H1 (cell line): Measurements from ENCODE around the gene SMG9. TPM values are rescaled to one million over a fixed set of nuclear protein-coding genes. Genes with fewer than 3 reads are reported as not detected.

ENCODE experiments used
- CTCF ChIA-PET: fragments of 300-600 bp; sonication (Branson Sonifier 250); formaldehyde crosslinking; loops from one replicate; lab custom pipeline; 2021; ENCODE audit not compliant: partially characterized antibody; lab: Charles Lee
- POLR2A ChIA-PET: fragments of 300-600 bp; sonication (Branson Sonifier 250); formaldehyde crosslinking; loops from one replicate; lab custom pipeline; 2021; ENCODE audit warnings: inconsistent platforms; ENCODE audit not compliant: partially characterized antibody; lab: Charles Lee
- DNase-seq, 2 experiments: peaks; one replicate each; pipeline versions ENCODE4 v3.0.0 to v3.0.0-alpha.2; 2010 to 2022; ENCODE audit warnings: low spot score in 2 of 2, low read depth in 1 of 2, mixed read lengths in 1 of 2
- FAIRE-seq: peaks from 2 replicates; lab custom pipeline; 2011; peaks lifted over from hg19 to GRCh38; lab: Jason Lieb, UNC
- H2AFZ ChIP-seq: 2 replicates; pipeline ENCODE4 v1.8.1; 2012; ENCODE audit warnings: low read length, inconsistent platforms
- H2AK5ac ChIP-seq: 2 replicates; pipeline ENCODE4 v1.6.1; 2013; ENCODE audit warnings: low read depth, low read length
- H2BK120ac ChIP-seq: replicated peaks from 2 replicates; pipeline ENCODE3; 2013; ENCODE audit warnings: low read depth, low read length, inconsistent platforms
- H2BK12ac ChIP-seq: 2 replicates; pipeline ENCODE4 v1.6.1; 2013; ENCODE audit warnings: low read depth, low read length
- H2BK15ac ChIP-seq: 2 replicates; pipeline ENCODE4 v1.6.1; 2013; ENCODE audit warnings: low read length
- H2BK20ac ChIP-seq: 2 replicates; pipeline ENCODE4 v1.6.1; 2013; ENCODE audit warnings: low read length
- H2BK5ac ChIP-seq: 2 replicates; pipeline ENCODE4 v1.6.1; 2013; ENCODE audit warnings: low read depth, low read length
- H3K14ac ChIP-seq: 2 replicates; pipeline ENCODE4 v1.6.1; 2013; ENCODE audit warnings: inconsistent platforms; ENCODE audit not compliant: insufficient read length
- H3K18ac ChIP-seq: 2 replicates; pipeline ENCODE4 v1.6.1; 2013; ENCODE audit warnings: low read length; ENCODE audit errors: extremely low read depth
- H3K23ac ChIP-seq: 2 replicates; pipeline ENCODE4 v1.6.1; 2013; ENCODE audit warnings: inconsistent platforms; ENCODE audit not compliant: insufficient read length
- H3K23me2 ChIP-seq: 2 replicates; pipeline ENCODE4 v1.6.1; 2013; ENCODE audit warnings: low read depth, low read length
- H3K27ac ChIP-seq: 2 replicates; pipeline ENCODE4 v1.6.1; 2011; ENCODE audit warnings: low read depth, low read length, inconsistent platforms
- H3K27me3 ChIP-seq, 4 experiments: replicated peaks in 1 of 4; 1 replicate in 1 of 4; 2 replicates in 3 of 4; pipeline versions ENCODE4 v1.6.1 to v1.8.1; 2011 to 2013; ENCODE audit warnings: low read length in 3 of 4, mild to moderate bottlenecking in 3 of 4, inconsistent platforms in 2 of 4, mixed read lengths in 2 of 4, moderate library complexity in 1 of 4; ENCODE audit not compliant: control insufficient read depth in 3 of 4, insufficient read depth in 3 of 4; ENCODE audit errors: extremely low read depth in 1 of 4
- H3K36me3 ChIP-seq, 4 experiments: 2 replicates each; pipeline versions ENCODE4 v1.6.1 to v1.8.1; 2011 to 2013; ENCODE audit warnings: mild to moderate bottlenecking in 4 of 4, low read length in 3 of 4, moderate library complexity in 2 of 4, control low read depth in 1 of 4, inconsistent platforms in 1 of 4; ENCODE audit not compliant: insufficient read depth in 4 of 4, control insufficient read depth in 2 of 4
- H3K4ac ChIP-seq: replicated peaks from 2 replicates; pipeline ENCODE3; 2013; ENCODE audit warnings: low read length, low read depth, mixed read lengths, inconsistent platforms; ENCODE audit not compliant: insufficient read length
- H3K4me1 ChIP-seq, 4 experiments: replicated peaks in 1 of 4; 1 replicate in 1 of 4; 2 replicates in 3 of 4; pipeline versions ENCODE4 v1.6.1 to v1.8.1; 2011 to 2013; ENCODE audit warnings: low read length in 3 of 4, inconsistent platforms in 2 of 4, mixed read lengths in 1 of 4; ENCODE audit not compliant: insufficient read depth in 4 of 4, control insufficient read depth in 3 of 4
- H3K4me2 ChIP-seq, 2 experiments: 2 replicates each; pipeline versions ENCODE4 v1.6.1 to v1.8.1; 2011 to 2013; ENCODE audit warnings: low read depth in 2 of 2, low read length in 2 of 2, control low read depth in 1 of 2, inconsistent platforms in 1 of 2, mild to moderate bottlenecking in 1 of 2; ENCODE audit not compliant: insufficient read depth in 1 of 2
- H3K4me3 ChIP-seq, 4 experiments: fragments of 200-600, 300-600 bp in 1 of 4; sonication (generic), shearing (Covaris generic), sonication (Bioruptor Twin) in 1 of 4; 2 replicates each; pipeline versions ENCODE4 v1.5.1 to v1.8.1; 2011 to 2016; ENCODE audit warnings: low read length in 4 of 4, low read depth in 3 of 4, control low read depth in 2 of 4, inconsistent platforms in 2 of 4, mild to moderate bottlenecking in 2 of 4, mixed read lengths in 1 of 4, moderate library complexity in 1 of 4; ENCODE audit not compliant: insufficient read depth in 2 of 4; ENCODE audit errors: extremely low read depth in 1 of 4
- H3K56ac ChIP-seq: replicated peaks from 2 replicates; pipeline ENCODE3; 2013; ENCODE audit warnings: low read depth, mild to moderate bottlenecking, mixed read lengths, low read length, inconsistent platforms; ENCODE audit not compliant: insufficient read length
- H3K79me1 ChIP-seq: 2 replicates; pipeline ENCODE4 v1.6.1; 2013; ENCODE audit warnings: low read depth, low read length, control low read depth
- H3K79me2 ChIP-seq, 2 experiments: 2 replicates each; pipeline versions ENCODE4 v1.6.1 to v1.8.1; 2012 to 2013; ENCODE audit warnings: low read length in 2 of 2, mild to moderate bottlenecking in 2 of 2, inconsistent platforms in 1 of 2; ENCODE audit not compliant: insufficient read depth in 2 of 2, control insufficient read depth in 1 of 2
- H3K9ac ChIP-seq, 4 experiments: replicated peaks in 1 of 4; 1 replicate in 1 of 4; 2 replicates in 3 of 4; pipeline versions ENCODE4 v1.6.1 to v1.8.1; 2011 to 2013; ENCODE audit warnings: low read depth in 3 of 4, low read length in 3 of 4, control low read depth in 2 of 4, mild to moderate bottlenecking in 2 of 4, moderate library complexity in 2 of 4, inconsistent platforms in 1 of 4; ENCODE audit errors: extremely low read depth in 1 of 4
- H3K9me3 ChIP-seq, 2 experiments: 2 replicates each; pipeline versions ENCODE4 v1.6.1 to v1.8.1; 2012 to 2013; ENCODE audit warnings: mild to moderate bottlenecking in 2 of 2, moderate library complexity in 2 of 2, control low read depth in 1 of 2, inconsistent platforms in 1 of 2, low read depth in 1 of 2, low read length in 1 of 2, mixed read lengths in 1 of 2; ENCODE audit not compliant: insufficient read depth in 2 of 2
- H4K20me1 ChIP-seq, 2 experiments: replicated peaks in 1 of 2; 2 replicates each; pipeline versions ENCODE3 to v1.8.1; 2011 to 2013; ENCODE audit warnings: inconsistent platforms in 2 of 2, low read length in 2 of 2, mild to moderate bottlenecking in 1 of 2; ENCODE audit not compliant: insufficient read depth in 2 of 2, control insufficient read depth in 1 of 2
- H4K5ac ChIP-seq: 2 replicates; pipeline ENCODE4 v1.6.1; 2013; ENCODE audit warnings: low read length, low read depth, mixed read lengths, inconsistent platforms; ENCODE audit not compliant: insufficient read length
- H4K8ac ChIP-seq: 2 replicates; pipeline ENCODE4 v1.8.0; 2013; ENCODE audit warnings: mild to moderate bottlenecking, moderate library complexity, low read length, inconsistent platforms; ENCODE audit not compliant: insufficient read depth; ENCODE audit errors: extremely low read depth
- H4K91ac ChIP-seq: replicated peaks from 2 replicates; pipeline ENCODE3; 2013; ENCODE audit warnings: low read length, mixed read lengths, inconsistent platforms; ENCODE audit not compliant: insufficient read length
- KDM1A ChIP-seq: fragments of 200-600, 300-600 bp; sonication (generic); IDR thresholded peaks from 2 replicates; pipeline ENCODE4 v1.7.1; 2016; ENCODE audit warnings: mild to moderate bottlenecking, low read length, borderline replicate concordance
- YY1 ChIP-seq: IDR thresholded peaks from 2 replicates; pipeline ENCODE4 v1.6.1; 2011; ENCODE audit warnings: low read depth, mild to moderate bottlenecking, low read length
- WGBS, 2 experiments: shearing (Covaris generic) in 1 of 2; methylation state at CpG; one replicate each; pipeline versions ENCODE4 v1.1.6 to v1.1.7; 2013 to 2015; ENCODE audit warnings: low lambda C conversion rate in 2 of 2, mixed read lengths in 2 of 2, inconsistent platforms in 1 of 2, low coverage in 1 of 2, missing lambda C conversion rate in 1 of 2; ENCODE audit not compliant: insufficient replicate concordance in 2 of 2, insufficient coverage in 1 of 2, insufficient read length in 1 of 2; ENCODE audit errors: extremely low coverage in 1 of 2, missing lambda C conversion rate in 1 of 2; 5-methylcytosine and 5-hydroxymethylcytosine counted together
- polyA plus RNA-seq, 7 experiments: library from polyadenylated mRNA; depleted of rRNA in 3 of 7; stranded (reverse) in 5 of 7; unstranded in 2 of 7; fragments of >200 nt in 5 of 7; fragments of 200-250 nt in 2 of 7; gene quantifications; 1 replicate in 5 of 7; 2 replicates in 1 of 7; 4 replicates in 1 of 7; pipeline versions ENCODE4 v1.2.1 to v1.2.3, GENCODE V29; 2011 to 2013; ENCODE audit warnings: missing spikeins in 2 of 7, mixed read lengths in 2 of 7
- total RNA-seq: library from RNA; stranded (reverse); fragmentation: NEBNext Ultra II Directional; extraction: Animal tissue kit (Norgen Biotek cat#: 25700); gene quantifications from 2 replicates; pipeline ENCODE4 v1.2.1, GENCODE V29; 2021

The SMG9 gene
- total and polyA plus RNA-seq, 2 of the 8 experiments (the other 6 are each of a cell fraction or from before 2014, with no cell fraction given) = 20.4 to 28.7 TPM

GRCh38 chr19:43688059-43688701 is 66.6 kb downstream of the SMG9 start:
- Histone ChIP-seq H3K56ac (no peak overlapping the region), H3K23ac (no peak overlapping the region), H3K79me2 (no peaks in the 10 kb centered on the region), H3K23me2 (no peaks in the 10 kb centered on the region; the same call in 1 of the 2 replicates), H3K79me1 (no peaks in the 10 kb centered on the region), H2AK5ac (no peak overlapping the region), H3K27me3 (no peaks in the 10 kb centered on the region; a peak in 1 of 7 replicates), H2BK120ac (no peak overlapping the region), H3K4me1 (peaks cover 0 to 2% (median 0%) of the 10 kb centered on the region in 4 experiments; a peak in 2 of 7 replicates), H4K20me1 (no peaks in the 10 kb centered on the region), H3K36me3 (no peaks in the 10 kb centered on the region), H2BK15ac (no peak overlapping the region), H3K27ac (no peak overlapping the region), H2AFZ (no peak overlapping the region), H3K18ac (no peak overlapping the region), H2BK20ac (no peak overlapping the region), H3K9ac (no peak overlapping the region), H2BK5ac (no peak overlapping the region), H3K4ac (no peak overlapping the region), H2BK12ac (no peak overlapping the region), H3K4me3 (no peak overlapping the region), H3K9me3 (no peaks in the 10 kb centered on the region), H3K4me2 (no peak overlapping the region), H3K14ac (no peak overlapping the region), H4K8ac (no peak overlapping the region), H4K5ac (no peak overlapping the region), H4K91ac (no peak overlapping the region)
- CTCF ChIA-PET = interaction anchor here (0.7 to 1.8 kb wide), 4 partner anchors 10 to 26 kb away, joined by 3 to 5 read pairs (median 4); no protein-coding TSS in a partner anchor
- WGBS, 2 experiments = 85% methylated on average over 10 of the region's 10 CpGs; no CpG with 5 or more reads in 1 of the 2 experiments
- TF ChIP-seq KDM1A = 0 out of 2 replicates have a peak, but pooled peaks have one; percentile 19
- TF ChIP-seq YY1 = no peak
- FAIRE-seq (no peak), DNase-seq (no peak)
- POLR2A ChIA-PET = interaction anchor here (0.7 kb wide), 1 partner anchor 36 kb away, joined by 3 read pairs; no protein-coding TSS in a partner anchor
